ENCODE data around the gene YPEL4.

- TF ChIP-seq YY1 (IDR thresholded peaks at IDR 0.05; ENCODE audit: insufficient read depth, insufficient read length) (no peak), SUZ12 (IDR thresholded peaks at IDR 0.05; ENCODE audit: extremely low read depth, insufficient read depth, insufficient read length) (no peak), ZNF274 (IDR thresholded peaks at IDR 0.05; ENCODE audit: low read depth, low read length) (no peak)
These were observed 10.8 kb downstream of the YPEL4 start for GRCh38 chr11:57638811-57639320.
